Sigmoid colon (tissue), 7 donors: Measurements from ENCODE around the gene FGFRL1. TPM values are rescaled to one million over a fixed set of nuclear protein-coding genes. Genes with fewer than 3 reads are reported as not detected.

Source experiments
- DNase-seq: peaks from one replicate; pipeline ENCODE4 v3.0.0-alpha.2; 2019
- H3K27ac ChIP-seq, 4 donors: fragments of 200-600 bp; sonication (generic); one replicate each; pipeline ENCODE4 v1.5.1; 2016 to 2019; ENCODE audit warnings: mild to moderate bottlenecking in 1 of 4
- H3K27me3 ChIP-seq, 3 donors: fragments of 200-600 bp; sonication (generic); one replicate each; pipeline ENCODE4 v1.5.1; 2019; ENCODE audit warnings: mild to moderate bottlenecking in 1 of 3
- H3K36me3 ChIP-seq, 4 donors: fragments of 200-600 bp; sonication (generic); one replicate each; pipeline ENCODE4 v1.5.1; 2016 to 2019
- H3K4me1 ChIP-seq, 4 donors: fragments of 200-600 bp; sonication (generic); one replicate each; pipeline ENCODE4 v1.5.1; 2017 to 2019
- H3K4me3 ChIP-seq, 4 donors: fragments of 200-600 bp; sonication (generic); one replicate each; pipeline ENCODE4 v1.5.1; 2017 to 2019; ENCODE audit warnings: mild to moderate bottlenecking in 2 of 4, moderate library complexity in 1 of 4
- H3K9me3 ChIP-seq, 4 donors: fragments of 200-600 bp in 3 of 4; sonication (generic) in 3 of 4; one replicate each; pipeline versions ENCODE4 v1.5.1 to v1.6.1; 2013 to 2019
- EP300 ChIP-seq, 4 donors: sonication (generic); formaldehyde crosslinking; IDR thresholded peaks; one replicate each; pipeline ENCODE4 v1.6.1; 2017; ENCODE audit warnings: antibody characterized with exemption in 4 of 4
- POLR2A ChIP-seq, 2 donors: fragments of 450-650 bp; IDR thresholded peaks; one replicate each; pipeline ENCODE4 v1.6.1; 2016; ENCODE audit warnings: antibody characterized with exemption in 2 of 2, mild to moderate bottlenecking in 2 of 2, moderate library complexity in 2 of 2
- POLR2AphosphoS5 ChIP-seq, 4 donors: sonication (generic); formaldehyde crosslinking; IDR thresholded peaks; one replicate each; pipeline ENCODE4 v1.6.1; 2017; ENCODE audit warnings: antibody characterized with exemption in 4 of 4
- WGBS, 2 donors: extraction: QIAGEN DNeasy Blood & Tissue Kit; methylation state at CpG; one replicate each; pipeline ENCODE4 v1.1.7; 2013; 5-methylcytosine and 5-hydroxymethylcytosine counted together
- intact Hi-C: fragments of 100-400 bp; cut with DNase I; formaldehyde crosslinking; loops from one replicate; pipeline ENCODE4 v1.15.1; 2023
- polyA plus RNA-seq, 3 donors: library from polyadenylated mRNA; stranded (reverse); fragments of 200-250 nt; gene quantifications; one replicate each; pipeline ENCODE4 v1.2.3, GENCODE V29; 2013
- total RNA-seq, 4 donors: library from RNA; depleted of rRNA; stranded (reverse); fragments of >200 nt; gene quantifications; one replicate each; pipeline ENCODE4 v1.1.0, GENCODE V29; 2016
- TF ChIP-seq, protein P1 (sequence below), 4 experiments: fragments of 450-650 bp in 3 of 4; fragments of 200-600 bp in 1 of 4; IDR thresholded peaks; one replicate each; pipeline ENCODE4 v1.5.1; 2016 to 2019; ENCODE audit warnings: antibody characterized with exemption in 4 of 4, mild to moderate bottlenecking in 3 of 4, moderate library complexity in 2 of 4
- donor health status: healthy with polysubstance abuse.
- donor health status: Bipolar disorder and iron deficiency.
- donor health status: healthy.

FGFRL1 gene
- total and polyA plus RNA-seq, 7 donors = 1.2 to 12.1 (median 6.8) TPM

DNA sequence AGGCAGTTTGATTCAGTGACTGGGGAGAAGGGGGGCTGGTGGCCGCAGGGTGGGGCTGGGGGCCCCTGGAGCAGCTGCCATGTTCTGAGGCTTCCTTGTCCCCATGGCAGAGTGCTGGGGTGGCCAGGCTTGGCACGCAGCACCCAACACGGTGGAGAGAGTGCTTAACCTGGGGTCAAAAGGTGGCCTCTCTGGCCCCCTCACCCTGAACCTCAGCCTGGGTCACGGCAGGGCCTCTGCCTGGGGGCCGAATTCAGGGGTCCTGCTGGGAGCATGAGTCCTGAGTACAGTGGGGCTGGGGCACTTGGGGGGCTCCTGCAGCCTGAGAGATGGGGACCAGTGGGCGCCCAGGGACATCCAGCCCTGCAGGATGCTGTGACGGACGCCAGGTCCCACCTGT is 19.9 kb downstream of the FGFRL1 start:
- peaks cover 0 to 12% (median 11%) of the 10 kb centered on the region in 4 donors for H3K4me1 ChIP-seq
- no peak overlapping the region for H3K4me3 ChIP-seq
- no peak for DNase-seq
- no peak overlapping the region for H3K27ac ChIP-seq
- no peaks in the 10 kb centered on the region for H3K9me3 ChIP-seq
- peaks cover 0 to 68% (median 44%) of the 10 kb centered on the region in 3 donors for H3K27me3 ChIP-seq
- WGBS, 2 donors = 69 to 84% methylated on average over 8 of the region's 8 CpGs
- no peak for TF ChIP-seq EP300 (IDR thresholded peaks at IDR 0.05)
- no peak for TF ChIP-seq POLR2AphosphoS5 (IDR thresholded peaks at IDR 0.05)
- TF ChIP-seq POLR2A (IDR thresholded peaks at IDR 0.05) = no peak
- TF ChIP-seq, protein P1, sequence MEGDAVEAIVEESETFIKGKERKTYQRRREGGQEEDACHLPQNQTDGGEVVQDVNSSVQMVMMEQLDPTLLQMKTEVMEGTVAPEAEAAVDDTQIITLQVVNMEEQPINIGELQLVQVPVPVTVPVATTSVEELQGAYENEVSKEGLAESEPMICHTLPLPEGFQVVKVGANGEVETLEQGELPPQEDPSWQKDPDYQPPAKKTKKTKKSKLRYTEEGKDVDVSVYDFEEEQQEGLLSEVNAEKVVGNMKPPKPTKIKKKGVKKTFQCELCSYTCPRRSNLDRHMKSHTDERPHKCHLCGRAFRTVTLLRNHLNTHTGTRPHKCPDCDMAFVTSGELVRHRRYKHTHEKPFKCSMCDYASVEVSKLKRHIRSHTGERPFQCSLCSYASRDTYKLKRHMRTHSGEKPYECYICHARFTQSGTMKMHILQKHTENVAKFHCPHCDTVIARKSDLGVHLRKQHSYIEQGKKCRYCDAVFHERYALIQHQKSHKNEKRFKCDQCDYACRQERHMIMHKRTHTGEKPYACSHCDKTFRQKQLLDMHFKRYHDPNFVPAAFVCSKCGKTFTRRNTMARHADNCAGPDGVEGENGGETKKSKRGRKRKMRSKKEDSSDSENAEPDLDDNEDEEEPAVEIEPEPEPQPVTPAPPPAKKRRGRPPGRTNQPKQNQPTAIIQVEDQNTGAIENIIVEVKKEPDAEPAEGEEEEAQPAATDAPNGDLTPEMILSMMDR (IDR thresholded peaks at IDR 0.05) = no peak
- intact Hi-C loops = no loop called here
- no peaks in the 10 kb centered on the region for H3K36me3 ChIP-seq

DNA sequence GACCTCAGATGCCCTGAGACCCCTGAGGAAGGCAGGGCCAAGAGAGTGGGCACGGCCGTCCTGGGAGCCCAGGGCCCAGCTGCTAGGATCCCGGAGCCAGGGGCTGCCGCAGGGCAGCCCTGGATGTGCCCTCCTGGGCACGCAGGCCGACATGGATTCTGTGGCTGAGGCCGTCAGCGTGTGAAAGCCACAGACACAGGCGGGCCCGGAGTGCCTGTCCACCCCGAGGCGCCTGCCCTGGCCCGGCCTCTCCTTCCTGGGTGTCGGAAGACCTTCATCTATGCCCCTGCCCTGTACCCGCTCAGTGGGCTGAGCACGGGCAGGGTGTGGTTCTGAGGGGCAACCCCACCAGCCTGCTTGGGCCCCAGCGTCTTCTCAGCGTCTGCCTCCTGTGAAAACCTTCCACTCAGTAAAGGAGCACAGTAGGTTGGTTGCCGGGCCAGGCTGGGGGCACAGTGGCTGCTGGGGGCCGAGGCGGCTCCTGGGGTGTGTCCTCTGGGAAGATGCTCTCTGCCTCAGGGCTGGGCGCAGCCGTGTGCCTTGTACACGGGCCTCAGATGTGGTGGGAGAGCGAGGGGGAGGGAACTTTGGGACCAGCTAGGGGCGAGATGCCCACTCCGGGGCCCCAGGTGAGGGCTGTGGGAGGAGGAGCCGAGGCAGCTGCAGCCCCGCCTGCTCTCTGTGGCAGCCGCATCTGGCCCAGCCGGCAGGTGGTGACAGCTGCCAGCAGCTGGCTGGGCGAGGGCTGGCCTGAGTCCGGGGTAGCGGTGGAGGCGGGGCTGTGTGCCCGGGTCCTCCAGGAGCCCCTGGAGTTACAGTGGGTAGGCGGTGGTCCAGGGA is 20.8 kb downstream of the FGFRL1 start:
- TF ChIP-seq POLR2A (IDR thresholded peaks at IDR 0.05) (no peak), POLR2AphosphoS5 (IDR thresholded peaks at IDR 0.05) (no peak), EP300 (IDR thresholded peaks at IDR 0.05) (no peak)
- TF ChIP-seq, protein P1 (IDR thresholded peaks at IDR 0.05) = no peak
- Histone ChIP-seq H3K4me1 (peaks cover 0 to 12% (median 11%) of the 10 kb centered on the region in 4 donors), H3K9me3 (no peaks in the 10 kb centered on the region), H3K36me3 (no peaks in the 10 kb centered on the region), H3K27ac (no peak overlapping the region), H3K27me3 (peaks cover 0 to 68% (median 51%) of the 10 kb centered on the region in 3 donors), H3K4me3 (no peak overlapping the region)
- intact Hi-C loops = no loop called here
- WGBS, 2 donors = 33 to 58% methylated on average over 37 of the region's 37 CpGs
- no peak for DNase-seq

DNA sequence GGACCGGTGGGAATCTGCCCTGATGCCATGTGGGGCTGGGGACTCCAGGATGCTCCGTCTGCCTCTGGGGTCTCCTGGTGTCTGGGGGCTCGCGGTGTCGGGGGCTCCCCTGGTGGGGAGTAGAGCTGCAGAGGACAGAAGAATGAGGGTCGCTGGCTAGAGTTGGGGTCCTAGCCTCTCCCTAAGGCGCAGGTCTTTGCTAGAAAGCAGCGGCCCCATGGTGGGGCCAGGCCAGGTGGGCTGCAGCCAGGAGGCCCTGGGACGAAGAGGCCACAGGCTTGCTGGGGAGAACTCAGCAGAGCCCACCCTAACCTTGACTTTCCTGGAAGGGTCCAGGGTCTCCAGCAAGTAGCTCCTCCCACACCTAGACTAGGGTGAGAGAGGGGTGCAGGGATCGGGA is 21.4 kb downstream of the FGFRL1 start:
- TF ChIP-seq, protein P1 (IDR thresholded peaks at IDR 0.05) = no peak
- TF ChIP-seq POLR2A (IDR thresholded peaks at IDR 0.05) (no peak), EP300 (IDR thresholded peaks at IDR 0.05) (no peak), POLR2AphosphoS5 (IDR thresholded peaks at IDR 0.05) (no peak)
- WGBS, 2 donors = 52 to 83% methylated on average over 10 of the region's 10 CpGs
- Histone ChIP-seq H3K27ac (no peak overlapping the region), H3K36me3 (no peaks in the 10 kb centered on the region), H3K4me3 (no peak overlapping the region), H3K9me3 (no peaks in the 10 kb centered on the region), H3K4me1 (peaks cover 0 to 12% (median 11%) of the 10 kb centered on the region in 4 donors), H3K27me3 (peaks cover 0 to 62% (median 50%) of the 10 kb centered on the region in 3 donors)
- intact Hi-C loops = no loop called here
- no peak for DNase-seq

DNA sequence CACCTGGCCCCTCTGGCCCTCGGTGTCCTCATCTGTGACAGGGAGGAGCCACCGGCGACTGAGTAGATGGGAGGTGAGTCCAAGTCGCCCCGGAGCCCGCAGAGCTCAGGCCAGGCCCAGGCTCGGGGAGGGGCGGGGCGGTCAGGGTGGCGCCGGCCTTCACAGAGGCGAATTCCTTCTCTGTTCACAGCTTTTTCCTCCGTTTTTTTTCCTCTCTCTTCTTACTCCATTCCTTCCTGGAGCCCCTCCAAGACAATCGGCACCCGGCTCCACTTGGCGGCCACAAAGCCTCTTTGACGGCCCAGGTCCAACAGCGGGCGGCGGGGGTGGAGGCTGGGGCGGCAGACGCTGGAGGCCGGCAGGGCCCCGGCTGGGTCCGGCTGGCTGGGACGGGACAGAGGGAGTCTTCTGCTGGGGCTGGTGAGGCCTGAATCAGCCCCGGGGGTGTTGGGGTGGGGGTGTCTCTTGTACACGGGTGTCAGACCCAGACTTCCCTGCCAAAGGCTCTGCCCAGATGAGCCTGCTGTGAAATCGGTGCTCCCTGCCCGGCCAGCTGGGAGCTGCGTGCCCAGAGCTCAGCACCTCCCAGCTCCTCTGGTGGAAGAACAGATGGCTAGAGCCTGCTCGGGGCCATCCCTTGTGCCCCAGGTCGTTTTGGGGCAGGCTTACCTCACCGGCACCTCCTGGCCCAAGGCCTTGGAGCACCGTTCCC is 22.6 kb downstream of the FGFRL1 start:
- Histone ChIP-seq H3K4me3 (peak overlapping the region in 3 of 4 donors; percentile 19 to 25 (median 21)), H3K27ac (peak overlapping the region in 3 of 4 donors; percentile 8 to 67 (median 21)), H3K36me3 (no peaks in the 10 kb centered on the region), H3K27me3 (peaks cover 0 to 58% (median 39%) of the 10 kb centered on the region in 3 donors), H3K4me1 (peaks cover 0 to 12% (median 11%) of the 10 kb centered on the region in 4 donors), H3K9me3 (no peaks in the 10 kb centered on the region)
- no peak for TF ChIP-seq POLR2A (IDR thresholded peaks at IDR 0.05)
- no peak for TF ChIP-seq EP300 (IDR thresholded peaks at IDR 0.05)
- TF ChIP-seq, protein P1 (IDR thresholded peaks at IDR 0.05) = no peak
- TF ChIP-seq POLR2AphosphoS5 (IDR thresholded peaks at IDR 0.05) = no peak
- no peak for DNase-seq
- 22 to 63% methylated on average over 35 of the region's 35 CpGs for WGBS, 2 donors
- intact Hi-C loops = no loop called here
